Measurements from ENCODE around the gene BSDC1.

BSDC1 gene

DNA sequence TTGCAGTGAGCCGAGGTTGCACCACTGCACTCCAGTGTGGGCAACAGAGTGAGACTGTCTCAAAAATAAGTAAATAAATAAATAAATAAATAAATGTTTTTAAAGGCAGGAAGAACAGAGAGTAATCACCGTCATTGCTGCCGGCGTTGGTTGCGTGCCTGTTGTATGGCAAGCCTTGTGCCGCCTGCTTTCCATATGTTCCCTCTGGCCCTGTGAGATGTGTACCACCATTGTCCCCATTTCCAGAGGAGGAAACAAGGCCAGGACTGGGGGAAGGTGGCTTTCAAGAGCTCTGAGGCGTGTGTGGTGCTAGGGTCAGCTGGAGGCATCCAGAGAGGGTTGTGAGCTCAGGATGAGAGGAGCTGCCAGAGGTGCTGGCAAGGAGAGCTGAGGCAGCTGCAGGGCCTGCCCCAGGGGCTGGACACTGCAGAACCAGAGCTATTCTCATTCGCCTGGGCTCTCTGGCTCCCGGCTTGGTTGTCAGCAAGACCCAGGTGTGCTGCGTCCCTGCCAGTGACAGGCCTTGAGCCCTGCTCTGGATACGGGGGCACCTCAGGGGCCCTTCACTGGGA, 53.0 kb downstream of the BSDC1 start:
- Mint-ChIP-seq H3K36me3 (ENCODE audit: low read depth) (no peaks in the 10 kb centered on the region), H3K4me3 (no peak overlapping the region), H3K27ac (no peak overlapping the region), H3K4me1 (ENCODE audit: low read depth) (peaks cover 35% of the 10 kb centered on the region), H3K9me3 (no peaks in the 10 kb centered on the region), H3K27me3 (ENCODE audit: low read depth) (peaks cover 9% of the 10 kb centered on the region)

DNA sequence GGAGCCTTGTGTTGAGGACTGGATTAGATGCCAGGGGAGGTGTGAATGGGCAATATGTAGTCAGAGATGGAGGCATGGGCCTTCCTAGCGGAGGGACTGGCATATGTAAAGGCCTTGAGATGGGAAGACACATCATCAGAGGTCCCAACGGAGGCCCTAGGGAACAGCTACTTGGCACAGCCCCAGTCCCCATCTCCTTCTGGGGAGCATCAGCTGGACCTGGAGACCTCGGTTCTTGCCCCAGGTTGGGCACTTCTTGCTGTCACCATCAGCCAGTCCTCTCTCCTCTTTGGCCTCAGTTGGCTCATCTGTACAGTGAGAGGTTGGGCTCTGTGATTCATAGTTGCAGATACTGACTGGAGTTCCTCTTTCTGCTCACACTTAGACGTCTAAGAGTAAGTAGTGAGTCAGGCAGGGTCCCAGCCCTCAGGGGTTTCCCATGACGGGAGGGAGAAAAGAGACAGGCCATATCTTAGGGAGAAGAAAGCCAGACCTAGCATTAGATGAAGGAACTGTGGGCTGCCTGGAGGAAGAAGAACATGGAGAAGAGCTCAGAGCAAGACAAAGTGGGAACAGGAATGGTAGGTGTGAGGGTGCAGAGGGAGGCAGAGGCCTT, 54.8 kb downstream of the BSDC1 start:
- H3K4me3 Mint-ChIP-seq, result no peak overlapping the region
- H3K27ac Mint-ChIP-seq, result peak overlapping the region; percentile 28

DNA sequence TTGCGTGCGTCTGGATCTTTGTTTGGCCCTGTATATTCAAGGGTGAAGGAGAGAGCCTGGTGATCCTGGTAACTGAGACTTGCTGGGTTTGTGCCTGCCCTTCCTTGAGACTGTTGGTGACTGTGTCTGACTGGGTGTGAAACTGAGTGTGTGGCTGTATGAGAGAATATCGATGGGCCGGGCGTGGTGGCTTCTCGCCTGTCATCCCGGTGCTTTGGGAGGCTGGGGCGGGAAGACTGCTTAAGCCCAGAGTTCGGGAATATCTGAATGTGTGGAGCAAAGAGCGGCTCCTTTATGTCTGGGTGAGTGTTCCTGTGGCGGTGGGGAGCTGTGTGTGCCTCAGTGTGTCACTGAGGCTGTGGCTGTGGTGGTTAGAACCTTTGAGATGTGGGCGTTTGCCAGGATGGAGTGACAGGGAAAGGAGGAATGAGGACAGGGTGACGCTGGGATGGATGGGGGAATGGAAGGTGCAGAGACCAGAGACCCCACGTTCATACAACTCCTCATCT, 55.5 kb downstream of the BSDC1 start:
- Mint-ChIP-seq H3K4me3 (no peak overlapping the region), H3K4me1 (ENCODE audit: low read depth) (peaks cover 42% of the 10 kb centered on the region), H3K36me3 (ENCODE audit: low read depth) (peaks cover 2% of the 10 kb centered on the region), H3K9me3 (no peaks in the 10 kb centered on the region), H3K27ac (no peak overlapping the region), H3K27me3 (ENCODE audit: low read depth) (peaks cover 4% of the 10 kb centered on the region)

More for the DNA sequence above, 54.8 kb downstream of the BSDC1 start:
- peaks cover 4% of the 10 kb centered on the region for H3K27me3 Mint-ChIP-seq (ENCODE audit: low read depth)
- H3K36me3 Mint-ChIP-seq (ENCODE audit: low read depth), result no peaks in the 10 kb centered on the region
- peaks cover 35% of the 10 kb centered on the region for H3K4me1 Mint-ChIP-seq (ENCODE audit: low read depth)
- H3K9me3 Mint-ChIP-seq, result no peaks in the 10 kb centered on the region

DNA sequence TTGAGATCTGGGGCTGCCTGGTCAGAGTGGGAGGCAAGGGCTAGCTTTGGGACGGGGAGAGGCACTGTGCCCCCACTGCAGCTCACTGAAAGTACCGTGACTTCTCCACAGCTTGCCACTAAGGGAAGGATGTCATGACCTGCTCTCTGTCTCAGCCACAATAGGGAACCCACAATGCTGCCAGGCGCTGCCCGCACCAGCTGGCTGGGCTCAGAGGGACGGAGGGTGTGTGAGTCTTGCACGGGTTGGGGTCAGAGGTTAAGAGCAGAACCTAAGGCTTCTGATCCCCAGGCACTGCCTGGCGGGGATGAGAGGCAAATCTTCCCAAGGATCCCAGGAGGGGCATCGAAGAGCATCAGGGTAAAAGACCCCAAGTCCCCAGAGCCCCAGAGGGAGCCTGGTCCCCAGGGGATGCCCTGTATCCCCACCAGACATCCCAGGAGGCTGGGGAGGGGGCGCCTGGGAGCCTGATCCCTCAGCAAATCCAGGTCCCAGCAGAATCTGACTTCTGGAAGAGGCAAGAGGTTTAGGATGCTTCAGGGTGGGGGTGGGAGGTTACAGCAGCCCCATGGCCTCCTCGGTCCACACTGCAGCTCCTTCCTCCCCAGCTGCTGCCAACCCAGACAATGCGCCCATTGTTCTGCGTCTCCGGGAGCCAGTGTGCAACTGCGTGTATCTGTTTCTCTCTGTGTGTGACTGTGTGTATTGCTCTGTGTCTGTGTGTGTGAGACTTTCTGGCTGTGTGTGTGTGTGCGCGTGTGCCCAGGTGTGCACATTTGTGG, 56.2 kb downstream of the BSDC1 start:
- Mint-ChIP-seq H3K27me3 (ENCODE audit: low read depth) (no peaks in the 10 kb centered on the region), H3K4me3 (peak overlapping the region; percentile 41), H3K27ac (peak overlapping the region; percentile 53), H3K9me3 (no peaks in the 10 kb centered on the region), H3K4me1 (ENCODE audit: low read depth) (peaks cover 46% of the 10 kb centered on the region), H3K36me3 (ENCODE audit: low read depth) (peaks cover 6% of the 10 kb centered on the region)

DNA sequence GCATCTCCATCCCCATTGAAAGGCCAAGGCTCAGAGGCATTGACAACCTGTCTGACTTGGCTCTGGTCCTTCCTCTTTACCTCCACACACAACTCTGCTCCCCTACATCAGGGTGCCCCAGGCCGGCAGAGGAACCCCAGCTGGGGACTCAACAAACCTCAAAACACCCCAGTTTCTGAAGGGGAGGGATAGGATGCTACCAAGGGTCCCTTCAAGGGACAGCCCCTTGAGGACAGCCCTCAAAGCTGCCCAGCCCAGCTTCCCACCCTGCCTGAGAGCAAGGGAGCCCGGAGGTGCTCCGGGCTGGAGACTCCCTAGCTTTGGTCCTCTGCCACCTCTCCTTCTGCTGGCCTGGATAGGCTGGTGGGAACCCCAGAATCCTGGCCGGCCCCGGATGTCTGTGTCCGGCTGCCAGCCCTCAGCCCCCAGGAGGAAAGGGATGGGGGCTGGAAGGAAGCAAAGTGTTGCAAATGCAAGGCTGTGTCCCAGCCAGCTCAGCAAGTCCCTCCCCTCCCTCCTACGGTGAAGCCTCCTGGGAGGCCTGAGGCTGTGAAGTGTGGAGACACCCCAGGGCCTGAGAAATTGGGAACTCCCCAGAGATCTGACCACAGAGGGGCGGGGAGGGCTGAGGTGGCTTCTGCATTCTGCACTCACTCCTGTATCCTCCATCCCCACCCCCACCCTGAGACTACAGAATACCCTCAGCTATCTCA, 57.1 kb downstream of the BSDC1 start:
- H3K27me3 Mint-ChIP-seq (ENCODE audit: low read depth), result no peaks in the 10 kb centered on the region
- H3K4me1 Mint-ChIP-seq (ENCODE audit: low read depth), result peaks cover 41% of the 10 kb centered on the region
- H3K4me3 Mint-ChIP-seq, result peak overlapping the region; percentile 58
- H3K36me3 Mint-ChIP-seq (ENCODE audit: low read depth), result peaks cover 9% of the 10 kb centered on the region
- H3K27ac Mint-ChIP-seq, result peak overlapping the region; percentile 28
- no peaks in the 10 kb centered on the region for H3K9me3 Mint-ChIP-seq

DNA sequence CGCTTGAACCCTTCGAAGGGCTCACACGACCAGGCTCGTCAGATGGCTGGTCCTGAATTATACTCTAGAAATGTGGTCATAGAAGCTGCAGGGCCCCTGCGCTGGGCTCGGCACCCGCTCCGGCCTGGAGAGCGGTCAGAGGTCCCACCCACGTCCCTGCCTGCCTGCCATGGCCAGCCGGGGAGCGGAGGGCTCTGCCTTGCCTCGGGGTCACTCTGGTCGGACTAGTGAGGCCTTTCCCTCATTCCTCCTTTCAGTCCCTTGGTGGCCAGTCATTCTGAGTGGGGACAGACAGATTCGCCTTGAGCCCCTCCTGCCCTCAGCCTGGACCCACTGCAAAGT, 57.7 kb downstream of the BSDC1 start:
- peaks cover 15% of the 10 kb centered on the region for H3K36me3 Mint-ChIP-seq (ENCODE audit: low read depth)
- peak overlapping the region; percentile 58 for H3K4me3 Mint-ChIP-seq
- H3K9me3 Mint-ChIP-seq, result no peaks in the 10 kb centered on the region
- H3K4me1 Mint-ChIP-seq (ENCODE audit: low read depth), result peaks cover 39% of the 10 kb centered on the region
- no peak overlapping the region for H3K27ac Mint-ChIP-seq
- H3K27me3 Mint-ChIP-seq (ENCODE audit: low read depth), result no peaks in the 10 kb centered on the region

DNA sequence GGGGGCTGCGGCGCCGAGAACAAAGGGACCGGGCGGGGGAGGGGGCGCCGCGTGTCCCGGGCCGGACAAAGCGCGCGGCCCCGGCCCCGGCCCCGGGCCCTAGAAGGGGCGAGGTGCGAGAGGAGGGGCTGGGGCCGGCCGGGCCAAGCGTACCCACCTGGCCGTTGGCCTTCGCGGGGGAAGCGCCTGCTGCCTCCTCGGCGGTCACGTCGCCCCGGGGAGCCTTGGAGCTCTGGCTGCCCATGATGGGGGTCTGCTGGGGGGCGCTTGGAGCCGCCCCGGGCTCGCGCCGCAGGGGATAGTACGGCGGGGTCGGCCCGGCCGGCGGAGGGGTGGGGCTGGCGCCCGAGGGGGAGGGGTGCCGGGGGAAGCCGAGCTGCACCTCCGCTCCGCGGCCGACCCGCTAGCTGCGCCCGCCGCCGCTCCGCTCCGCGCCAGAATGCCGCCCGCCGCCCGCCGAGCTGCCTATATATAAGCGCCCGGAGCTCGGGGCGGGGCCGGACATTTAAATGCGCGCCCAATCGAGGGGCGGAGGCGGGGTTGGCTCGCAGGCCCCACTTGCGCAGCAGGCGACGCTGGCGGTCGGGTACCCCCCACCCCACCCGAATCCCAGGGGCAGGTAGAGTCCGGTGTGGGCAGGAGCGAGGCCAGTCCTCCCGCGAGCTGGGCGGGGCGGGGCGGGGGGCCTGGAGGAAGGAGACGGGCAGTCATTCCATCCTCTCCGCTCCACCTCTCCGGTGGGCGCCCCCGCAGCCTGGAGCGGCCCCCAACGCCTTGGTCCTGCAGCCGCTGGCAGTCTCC, 58.3 kb downstream of the BSDC1 start, which contains the start of gene MARCKSL1:
MARCKSL1 (minus strand) TSS at position 444 of the 801 bp plus-strand sequence; CDS start at position 244, 200 bp downstream.
- Mint-ChIP-seq H3K27me3 (ENCODE audit: low read depth) (no peaks in the 10 kb centered on the region), H3K27ac (peak within 1 kb of the TSS; percentile 61), H3K36me3 (ENCODE audit: low read depth) (peaks cover 21% of the 10 kb centered on the region), H3K4me3 (peak within 1 kb of the TSS; percentile 87), H3K9me3 (no peaks in the 10 kb centered on the region), H3K4me1 (ENCODE audit: low read depth) (peaks cover 39% of the 10 kb centered on the region)

DNA sequence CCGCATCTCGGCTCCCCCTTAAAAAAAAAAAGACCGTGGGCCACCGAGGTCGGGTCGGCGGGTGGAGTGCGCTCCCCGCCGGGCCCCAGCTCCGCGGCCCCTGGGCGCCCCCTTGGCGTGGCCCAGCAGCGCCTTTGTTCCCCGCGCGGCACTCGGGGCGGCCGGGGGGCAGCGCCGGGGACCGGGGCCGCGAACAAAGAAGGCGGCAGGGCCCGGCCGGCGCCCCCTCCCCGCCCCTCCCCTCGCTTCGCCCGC, 58.8 kb downstream of the BSDC1 start:
- Mint-ChIP-seq H3K27ac (no peak overlapping the region), H3K4me1 (ENCODE audit: low read depth) (peaks cover 39% of the 10 kb centered on the region), H3K36me3 (ENCODE audit: low read depth) (peaks cover 26% of the 10 kb centered on the region), H3K4me3 (no peak overlapping the region), H3K27me3 (ENCODE audit: low read depth) (no peaks in the 10 kb centered on the region), H3K9me3 (no peaks in the 10 kb centered on the region)

DNA sequence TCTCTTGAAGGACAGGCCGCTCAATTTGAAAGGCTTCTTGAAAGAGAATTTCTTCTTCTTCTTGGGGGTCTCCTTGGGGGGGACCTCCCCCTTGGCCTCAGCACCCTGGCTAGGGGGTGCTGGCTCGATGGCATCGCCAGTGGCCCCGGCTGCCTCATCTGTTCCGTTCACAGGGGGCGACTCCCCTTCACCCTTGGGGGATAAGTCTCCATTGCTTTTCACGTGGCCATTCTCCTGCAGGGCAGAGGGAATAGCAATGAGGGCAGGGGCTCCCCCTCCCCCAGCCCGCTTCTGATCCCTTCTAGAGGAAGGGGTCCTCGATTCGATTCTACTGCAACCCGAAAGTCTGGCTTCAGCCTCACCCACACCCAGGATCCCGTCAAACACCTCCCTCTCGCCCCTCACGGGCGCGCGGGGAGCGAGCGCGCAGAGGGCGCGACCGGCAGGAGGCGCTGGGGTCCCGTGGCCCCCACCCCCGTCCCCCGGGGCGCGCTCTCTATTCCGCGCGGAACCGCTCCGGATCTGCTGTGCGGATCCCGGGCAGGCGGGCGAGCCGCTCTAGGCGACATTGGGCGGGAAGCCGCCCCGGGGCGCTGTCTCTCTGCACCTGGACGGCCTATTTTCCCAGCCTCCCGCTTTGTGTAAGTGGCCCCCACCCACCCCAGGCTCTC, 59.2 kb downstream of the BSDC1 start:
- no peaks in the 10 kb centered on the region for H3K27me3 Mint-ChIP-seq (ENCODE audit: low read depth)

DNA sequence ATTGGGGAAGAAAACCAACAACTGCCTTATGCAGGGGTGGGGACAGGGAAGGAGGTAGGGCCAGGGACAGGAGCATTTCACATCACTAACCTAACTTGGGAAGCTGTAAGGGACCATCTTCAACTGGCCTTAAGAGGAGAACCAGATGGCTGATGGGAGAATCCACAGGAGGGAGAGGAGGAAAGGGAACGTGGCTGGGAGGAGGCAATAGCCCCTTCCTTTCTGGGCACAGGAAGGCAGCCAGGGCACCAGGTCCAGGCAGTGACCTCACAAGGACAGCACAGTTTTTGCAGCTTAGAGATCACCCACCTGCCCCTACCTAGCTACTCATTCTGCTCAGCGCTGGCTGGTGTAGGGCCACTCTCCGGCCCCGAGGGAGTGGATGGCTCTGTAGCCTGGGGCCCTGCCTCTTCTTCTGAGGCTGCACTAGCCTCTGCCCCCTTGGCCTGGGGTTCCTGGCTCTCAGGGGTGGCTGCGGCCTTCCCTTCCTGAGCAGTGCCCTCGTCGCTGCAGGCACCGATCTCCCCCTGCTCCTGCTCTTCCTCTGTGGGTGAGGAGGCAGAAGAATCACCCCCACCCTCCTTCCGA, 59.9 kb downstream of the BSDC1 start:
- Mint-ChIP-seq H3K27ac (no peak overlapping the region), H3K9me3 (no peaks in the 10 kb centered on the region), H3K4me3 (peak overlapping the region; percentile 87), H3K4me1 (ENCODE audit: low read depth) (peaks cover 39% of the 10 kb centered on the region), H3K36me3 (ENCODE audit: low read depth) (peaks cover 36% of the 10 kb centered on the region), H3K27me3 (ENCODE audit: low read depth) (no peaks in the 10 kb centered on the region)

More for the DNA sequence above, 59.2 kb downstream of the BSDC1 start:
- Mint-ChIP-seq H3K4me3 (peak overlapping the region; percentile 87), H3K9me3 (no peaks in the 10 kb centered on the region), H3K36me3 (ENCODE audit: low read depth) (peaks cover 29% of the 10 kb centered on the region), H3K27ac (peak overlapping the region; percentile 61), H3K4me1 (ENCODE audit: low read depth) (peaks cover 39% of the 10 kb centered on the region)

DNA sequence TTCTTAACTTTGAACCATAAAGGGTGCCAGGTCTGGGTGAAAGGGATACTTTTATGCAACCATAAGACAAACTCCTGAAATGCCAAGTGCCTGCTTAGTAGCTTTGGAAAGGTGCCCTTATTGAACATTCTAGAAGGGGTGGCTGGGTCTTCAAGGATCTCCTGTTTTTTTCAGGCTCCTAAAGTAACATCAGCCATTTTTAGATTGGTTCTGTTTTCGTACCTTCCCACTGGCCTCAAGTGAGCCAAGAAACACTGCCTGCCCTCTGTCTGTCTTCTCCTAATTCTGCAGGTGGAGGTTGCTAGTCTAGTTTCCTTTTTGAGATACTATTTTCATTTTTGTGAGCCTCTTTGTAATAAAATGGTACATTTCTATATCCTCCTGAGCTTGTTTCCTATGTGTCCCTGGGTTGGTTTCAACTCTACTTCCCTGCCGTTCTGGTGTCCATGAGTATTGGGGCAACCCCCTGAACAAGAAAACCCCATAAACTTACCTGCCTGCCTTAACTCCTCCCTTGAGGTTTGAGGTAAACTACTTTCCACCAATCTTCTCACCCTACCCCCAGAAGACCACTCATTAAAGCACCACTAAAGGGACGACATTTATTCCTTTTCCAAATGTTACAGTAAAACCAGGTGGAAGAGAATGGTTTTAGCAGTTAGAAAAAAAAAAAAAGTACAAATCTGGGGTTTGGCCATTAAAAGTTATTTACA, 60.8 kb downstream of the BSDC1 start:
- Mint-ChIP-seq H3K4me1 (ENCODE audit: low read depth) (peaks cover 35% of the 10 kb centered on the region), H3K9me3 (no peaks in the 10 kb centered on the region), H3K4me3 (peak overlapping the region; percentile 11), H3K36me3 (ENCODE audit: low read depth) (peaks cover 41% of the 10 kb centered on the region), H3K27me3 (ENCODE audit: low read depth) (no peaks in the 10 kb centered on the region), H3K27ac (peak overlapping the region; percentile 56)

DNA sequence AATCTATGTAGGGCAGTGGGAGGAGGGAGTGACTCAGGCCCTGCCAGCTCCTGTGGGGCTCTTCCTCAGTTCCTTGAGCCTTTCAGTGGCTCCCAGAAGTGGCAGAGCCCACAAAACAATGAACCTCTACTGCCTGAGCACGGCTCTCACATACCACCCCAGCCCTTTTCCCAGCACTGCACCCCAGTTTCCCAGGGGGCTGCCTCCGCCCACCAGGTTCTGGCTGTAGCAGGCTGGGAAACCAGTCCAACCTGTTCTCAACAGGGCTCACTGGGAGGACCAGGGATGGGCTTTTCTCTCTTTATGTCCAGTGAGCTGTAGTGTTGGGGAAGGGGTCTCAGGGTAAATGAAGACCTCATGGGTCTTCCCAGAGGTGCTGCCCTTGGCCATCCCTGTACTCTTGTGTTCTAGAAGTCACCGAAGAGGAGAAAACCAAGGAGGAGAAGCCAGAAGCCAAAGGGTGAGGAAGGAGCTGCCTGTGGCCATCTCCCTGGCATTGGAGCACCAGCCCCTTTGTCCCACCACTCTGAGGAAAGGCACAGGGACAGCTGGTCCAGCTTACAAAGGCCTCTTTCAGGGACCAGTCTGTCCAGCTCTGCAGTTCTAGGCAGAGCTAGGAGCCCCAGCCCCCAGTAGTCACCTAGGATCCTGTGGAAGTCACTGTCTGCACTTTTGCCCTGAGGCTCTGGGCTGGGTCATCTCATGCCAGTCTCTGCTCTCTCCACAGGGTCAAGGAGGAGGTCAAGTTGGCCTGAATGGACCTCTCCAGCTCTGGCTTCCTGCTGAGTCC, 61.8 kb downstream of the BSDC1 start:
- Mint-ChIP-seq H3K36me3 (ENCODE audit: low read depth) (peaks cover 49% of the 10 kb centered on the region), H3K27me3 (ENCODE audit: low read depth) (no peaks in the 10 kb centered on the region), H3K4me3 (no peak overlapping the region), H3K4me1 (ENCODE audit: low read depth) (peaks cover 29% of the 10 kb centered on the region), H3K9me3 (no peaks in the 10 kb centered on the region), H3K27ac (no peak overlapping the region)

All from T-helper 1 cell treated with Interleukin-12 subunit alpha and Interleukin-12 subunit beta and Interleukin-4 antibody, amounts not matched to agents 30 μg/mL and 1 μg/mL, for 36 hours (primary cell).